Fibroblast of lung (primary cell): ENCODE results near the gene NES. TPM values are rescaled to one million over a fixed set of nuclear protein-coding genes. Genes with fewer than 3 reads are reported as not detected.

ENCODE experiments used
- DNase-seq, 2 donors: peaks; one replicate each; pipeline versions ENCODE4 v3.0.0 to v3.0.0-alpha.2; 2010; ENCODE audit warnings: low read depth in 2 of 2
- H2AFZ ChIP-seq: 2 replicates; pipeline ENCODE4 v1.5.1; 2012; ENCODE audit warnings: low read length, control low read depth, inconsistent platforms
- H3K27ac ChIP-seq: 2 replicates; pipeline ENCODE4 v1.5.1; 2011; ENCODE audit warnings: low read length, control low read depth; ENCODE audit not compliant: insufficient read depth
- H3K27me3 ChIP-seq: 2 replicates; pipeline ENCODE4 v1.5.1; 2011; ENCODE audit warnings: mild to moderate bottlenecking, low read length; ENCODE audit not compliant: control insufficient read depth, insufficient read depth
- H3K36me3 ChIP-seq: 2 replicates; pipeline ENCODE4 v1.5.1; 2011; ENCODE audit warnings: low read length; ENCODE audit not compliant: control insufficient read depth, insufficient read depth
- H3K4me1 ChIP-seq: 2 replicates; pipeline ENCODE4 v1.5.1; 2011; ENCODE audit warnings: low read length; ENCODE audit not compliant: control insufficient read depth, insufficient read depth; ENCODE audit errors: extremely low read depth
- H3K4me2 ChIP-seq: 2 replicates; pipeline ENCODE4 v1.5.1; 2011; ENCODE audit warnings: low read length, control low read depth; ENCODE audit not compliant: insufficient read depth; ENCODE audit errors: extremely low read depth
- H3K4me3 ChIP-seq, 4 experiments: fragments of 200-600 bp in 1 of 4; sonication (generic) in 1 of 4; replicated peaks in 1 of 4; 2 replicates each; pipeline ENCODE4 v1.5.1; 2011 to 2016; ENCODE audit warnings: low read length in 4 of 4, low read depth in 3 of 4, mild to moderate bottlenecking in 3 of 4, control low read depth in 2 of 4, inconsistent platforms in 1 of 4, mixed read lengths in 1 of 4; ENCODE audit not compliant: insufficient read depth in 1 of 4; ENCODE audit errors: control extremely low read depth in 1 of 4
- H3K79me2 ChIP-seq: 2 replicates; pipeline ENCODE4 v1.5.1; 2012; ENCODE audit warnings: mild to moderate bottlenecking, low read length, inconsistent platforms; ENCODE audit not compliant: control insufficient read depth, insufficient read depth
- H3K9ac ChIP-seq: 2 replicates; pipeline ENCODE4 v1.5.1; 2011; ENCODE audit warnings: mild to moderate bottlenecking, low read length, control low read depth; ENCODE audit not compliant: insufficient read depth
- H3K9me3 ChIP-seq: 2 replicates; pipeline ENCODE4 v1.5.1; 2012; ENCODE audit warnings: low read depth, low read length; ENCODE audit not compliant: control insufficient read depth, insufficient read depth
- H4K20me1 ChIP-seq: 2 replicates; pipeline ENCODE4 v1.5.1; 2011; ENCODE audit warnings: low read length; ENCODE audit not compliant: control insufficient read depth, insufficient read depth; ENCODE audit errors: extremely low read depth
- CTCF ChIP-seq, 2 donors: IDR thresholded peaks in 1 of 2; conservative IDR thresholded peaks in 1 of 2; 1 replicate in 1 of 2; 2 replicates in 1 of 2; pipeline ENCODE4 v1.5.1; 2011 to 2012; ENCODE audit warnings: low read length in 2 of 2, control low read depth in 1 of 2, inconsistent platforms in 1 of 2, low read depth in 1 of 2, mild to moderate bottlenecking in 1 of 2
- EZH2 ChIP-seq: IDR thresholded peaks from 2 replicates; pipeline ENCODE4 v1.5.1; 2012; ENCODE audit warnings: low read length, control low read depth, mild to moderate bottlenecking; ENCODE audit errors: missing control alignments
- polyA plus RNA-seq, 2 donors: library from polyadenylated mRNA; depleted of rRNA in 1 of 2; stranded (reverse) in 1 of 2; unstranded in 1 of 2; fragments of >200 nt; gene quantifications; 2 replicates each; pipeline ENCODE4 v1.2.1, GENCODE V29; 2011 to 2012; ENCODE audit warnings: missing spikeins in 1 of 2
- total RNA-seq: library from RNA; depleted of rRNA; stranded (reverse); fragments of >200 nt; gene quantifications from 2 replicates; pipeline ENCODE4 v1.2.1, GENCODE V29; 2014

The NES gene
- total and polyA plus RNA-seq, 2 donors (not counting 1 experiment from before 2014, with no cell fraction given), result 34.6 to 87.4 TPM

GRCh38 chr1:156625436-156626078 is 51.6 kb downstream of the NES start:
- Histone ChIP-seq H3K9ac (no peak overlapping the region), H3K4me2 (peak overlapping the region; percentile 13), H3K27me3 (peaks cover 51% of the 10 kb centered on the region), H3K4me3 (no peak overlapping the region), H3K9me3 (no peaks in the 10 kb centered on the region), H4K20me1 (no peaks in the 10 kb centered on the region), H3K79me2 (no peaks in the 10 kb centered on the region), H3K4me1 (no peaks in the 10 kb centered on the region), H2AFZ (no peak overlapping the region), H3K27ac (no peak overlapping the region), H3K36me3 (no peaks in the 10 kb centered on the region)
- TF ChIP-seq EZH2 (peak; percentile 99), CTCF (conservative IDR thresholded peaks at IDR 0.05 in 1 of 2, IDR thresholded peaks at IDR 0.05 in 1 of 2; ENCODE audit: low read depth in 1 of 2, low read length in 2 of 2) (peak; percentile 78 to 85)
- peak; percentile 18 to 46 for DNase-seq

- no peak overlapping the region for H3K27ac ChIP-seq
- H3K4me3 ChIP-seq, result no peak overlapping the region
- H2AFZ ChIP-seq, result no peak overlapping the region
- no peaks in the 10 kb centered on the region for H4K20me1 ChIP-seq
- H3K4me2 ChIP-seq, result peak overlapping the region; percentile 13
- H3K27me3 ChIP-seq, result peaks cover 52% of the 10 kb centered on the region
- no peaks in the 10 kb centered on the region for H3K4me1 ChIP-seq
- H3K9me3 ChIP-seq, result no peaks in the 10 kb centered on the region
- no peak for DNase-seq
- H3K79me2 ChIP-seq, result no peaks in the 10 kb centered on the region
- H3K9ac ChIP-seq, result no peak overlapping the region
- TF ChIP-seq CTCF (conservative IDR thresholded peaks at IDR 0.05 in 1 of 2, IDR thresholded peaks at IDR 0.05 in 1 of 2; ENCODE audit: low read depth in 1 of 2, low read length in 2 of 2) (no peak), EZH2 (peak; percentile 3)
- H3K36me3 ChIP-seq, result no peaks in the 10 kb centered on the region
These were observed 52.3 kb downstream of the NES start for GRCh38 chr1:156624814-156625435.

GRCh38 chr1:156623946-156624813 is 53.0 kb downstream of the NES start:
- H3K9ac ChIP-seq, result no peak overlapping the region
- H3K4me1 ChIP-seq, result no peaks in the 10 kb centered on the region
- DNase-seq, result peak; percentile 28 to 37
- peaks cover 60% of the 10 kb centered on the region for H3K27me3 ChIP-seq
- peak overlapping the region in 1 of 4 experiments; percentile 34 for H3K4me3 ChIP-seq
- H3K79me2 ChIP-seq, result no peaks in the 10 kb centered on the region
- peak overlapping the region; percentile 68 for H3K4me2 ChIP-seq
- no peaks in the 10 kb centered on the region for H3K36me3 ChIP-seq
- H4K20me1 ChIP-seq, result no peaks in the 10 kb centered on the region
- H2AFZ ChIP-seq, result peak overlapping the region; percentile 44
- TF ChIP-seq CTCF (conservative IDR thresholded peaks at IDR 0.05 in 1 of 2, IDR thresholded peaks at IDR 0.05 in 1 of 2; ENCODE audit: low read depth in 1 of 2, low read length in 2 of 2), result peak in 1 of 2 donors; percentile 39
- peak; percentile 84 for TF ChIP-seq EZH2
- H3K27ac ChIP-seq, result no peak overlapping the region
- H3K9me3 ChIP-seq, result no peaks in the 10 kb centered on the region
